ENCODE measurements around the gene WDPCP.

- TF ChIP-seq EZH2 (IDR thresholded peaks at IDR 0.05) (no peak), POLR2AphosphoS5 (IDR thresholded peaks at IDR 0.05; ENCODE audit: borderline replicate concordance, low read depth, low read length) (no peak)
These were observed 16.3 kb downstream of the WDPCP start for GRCh38 chr2:63572001-63572400.

Data from SK-N-MC (cell line).